CD4-positive, alpha-beta T cell treated with Interleukin-4 for 1 hour (primary cell): ENCODE results near the gene TCF7.

Experiments used
- DNase-seq, 2 donors: peaks; one replicate each; pipeline ENCODE4 v3.0.0-alpha.2; 2020 to 2022

The TCF7 gene

DNA sequence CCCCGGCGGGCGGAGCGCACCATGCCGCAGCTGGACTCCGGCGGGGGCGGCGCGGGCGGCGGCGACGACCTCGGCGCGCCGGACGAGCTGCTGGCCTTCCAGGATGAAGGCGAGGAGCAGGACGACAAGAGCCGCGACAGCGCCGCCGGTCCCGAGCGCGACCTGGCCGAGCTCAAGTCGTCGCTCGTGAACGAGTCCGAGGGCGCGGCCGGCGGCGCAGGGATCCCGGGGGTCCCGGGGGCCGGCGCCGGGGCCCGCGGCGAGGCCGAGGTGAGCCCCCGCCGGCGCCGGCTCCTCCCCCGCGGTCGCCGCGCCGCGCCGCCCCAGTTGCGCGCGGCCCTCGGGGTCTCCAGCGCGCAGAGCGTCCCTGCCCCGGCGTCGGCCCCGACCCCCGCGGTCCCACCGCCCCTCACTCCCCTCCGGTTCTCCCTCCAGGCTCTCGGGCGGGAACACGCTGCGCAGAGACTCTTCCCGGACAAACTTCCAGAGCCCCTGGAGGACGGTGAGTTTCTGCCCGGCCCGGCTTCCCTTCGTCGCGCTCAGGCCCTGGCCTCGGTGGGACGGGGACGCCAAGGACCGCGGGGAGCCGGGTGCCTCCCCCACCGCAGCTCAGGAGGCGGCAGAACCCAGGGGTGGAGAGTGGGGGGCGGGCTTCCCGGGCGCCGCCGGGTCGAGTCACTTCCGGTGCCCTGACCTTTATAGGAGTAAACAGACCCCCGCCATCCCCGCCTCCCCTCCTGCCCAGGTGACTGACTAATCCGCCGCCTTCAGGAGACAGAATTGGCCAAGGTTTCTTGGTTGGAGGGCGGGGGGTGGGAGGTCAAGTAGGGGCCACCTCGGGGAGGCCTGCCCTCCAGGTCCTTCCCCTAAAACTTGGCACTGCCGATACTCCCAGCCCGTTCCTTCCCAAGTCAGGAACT, 665 bp downstream of the TCF7 start:
- peak; percentile 72 to 81 for DNase-seq

DNA sequence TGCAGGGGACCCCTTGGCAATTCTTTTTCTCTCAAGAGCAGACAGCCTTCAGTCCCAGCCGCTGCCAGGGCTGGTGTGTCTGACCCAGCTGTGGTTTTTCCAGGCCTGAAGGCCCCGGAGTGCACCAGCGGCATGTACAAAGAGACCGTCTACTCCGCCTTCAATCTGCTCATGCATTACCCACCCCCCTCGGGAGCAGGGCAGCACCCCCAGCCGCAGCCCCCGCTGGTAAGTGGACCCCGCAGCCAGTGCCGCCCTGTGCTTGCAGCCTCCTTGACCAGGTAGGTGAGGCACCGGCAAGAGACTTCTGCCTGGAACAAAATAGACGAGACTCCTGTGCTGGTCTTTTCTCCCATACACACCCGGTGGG, 1.3 kb downstream of the TCF7 start:
- DNase-seq, result no peak

DNA sequence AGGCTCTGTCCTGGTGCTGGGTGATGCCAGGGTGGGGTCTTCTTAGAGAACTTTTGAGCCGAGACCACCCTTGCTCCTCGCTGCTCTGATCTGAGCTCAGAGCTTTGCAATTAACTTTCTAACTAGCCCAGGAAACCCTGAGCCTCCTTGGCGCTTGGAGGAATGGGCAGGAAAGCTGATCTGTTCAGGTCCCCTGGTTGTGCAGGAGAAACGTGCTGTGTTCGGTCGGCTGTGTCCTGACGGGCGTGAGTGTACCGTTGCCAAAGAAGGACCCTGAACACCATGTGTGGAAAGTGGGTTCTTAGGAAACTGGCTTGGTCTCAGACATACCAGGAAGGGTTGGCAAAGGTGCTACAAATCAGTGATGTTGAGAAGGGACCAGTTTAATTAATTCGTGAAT, 1.8 kb downstream of the TCF7 start:
- no peak for DNase-seq

DNA sequence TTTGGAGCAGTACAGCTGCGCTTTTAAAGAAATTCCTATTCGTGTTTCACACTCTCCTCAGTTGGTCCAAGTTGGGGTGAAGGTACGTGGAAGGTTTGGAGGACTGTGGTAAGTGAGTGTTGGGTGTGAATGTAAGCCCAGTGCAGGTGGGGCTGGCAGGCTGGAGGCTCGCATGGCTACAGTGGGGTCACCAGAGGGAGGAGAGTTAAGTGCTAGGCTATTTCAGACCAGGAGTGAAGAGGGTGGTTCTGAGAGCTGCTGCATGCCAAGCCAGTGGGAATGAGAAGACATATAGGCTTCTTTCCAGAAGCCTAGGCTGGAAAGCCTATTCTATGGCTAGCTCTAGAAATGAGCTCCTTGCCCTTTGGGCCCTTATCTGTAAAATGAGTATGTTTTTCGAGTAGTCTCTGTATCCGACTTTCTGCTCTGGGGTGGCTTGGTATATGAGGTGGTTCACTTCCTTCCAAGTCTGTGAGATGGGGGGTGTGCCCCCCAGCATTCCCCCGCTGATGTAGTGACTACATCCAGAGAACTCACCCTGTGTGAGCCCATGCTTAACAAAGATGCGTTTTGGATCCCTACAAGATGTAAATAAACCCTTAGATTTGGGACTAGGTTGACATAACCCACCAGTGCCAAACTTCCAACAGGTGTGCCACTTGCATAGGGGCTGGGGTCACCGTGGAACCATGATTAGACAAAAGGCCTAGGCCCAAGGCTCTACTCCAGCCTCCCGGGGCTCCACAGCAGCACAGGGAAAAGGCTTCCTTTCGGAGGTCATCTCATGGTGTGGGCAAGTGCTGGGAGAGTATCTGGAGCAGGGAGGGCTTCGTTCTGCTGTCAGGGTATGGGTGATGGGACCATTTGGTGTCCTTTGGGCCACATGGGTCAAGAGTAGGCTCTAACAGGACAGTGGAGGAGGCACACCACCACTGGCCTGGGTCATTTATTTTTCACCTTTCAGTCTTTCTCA, 2.6 kb downstream of the TCF7 start:
- DNase-seq, result no peak

DNA sequence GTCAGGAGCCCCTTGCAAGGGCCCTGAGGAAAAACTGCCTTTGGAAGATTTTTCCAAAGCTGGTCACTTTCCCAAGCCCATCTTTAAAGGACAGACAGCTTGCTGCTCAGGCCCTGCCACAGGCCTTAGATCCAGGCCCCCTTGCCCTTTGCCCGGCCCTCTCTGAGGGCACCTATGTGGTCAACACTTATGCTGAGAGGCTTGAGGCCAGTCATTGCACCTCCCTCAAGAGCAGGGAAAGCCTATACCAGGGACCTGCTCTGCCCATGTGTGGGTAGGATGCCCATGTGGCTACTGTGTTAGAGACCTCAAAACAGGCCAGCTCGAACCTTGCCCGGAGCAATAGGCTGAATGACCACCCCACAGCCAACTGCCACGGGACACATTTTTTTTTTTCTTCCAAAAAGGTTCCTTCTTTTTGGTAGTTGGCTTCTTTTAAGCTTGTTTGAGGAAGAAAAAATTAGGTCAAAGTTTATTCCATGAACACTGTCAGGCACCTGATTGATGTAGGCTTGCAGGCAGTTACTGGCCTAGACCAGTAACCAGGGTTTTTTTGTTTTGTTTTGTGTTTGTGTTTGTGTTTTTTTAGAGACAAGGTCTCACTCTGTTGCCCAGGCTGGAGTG, 3.8 kb downstream of the TCF7 start:
- no peak for DNase-seq

DNA sequence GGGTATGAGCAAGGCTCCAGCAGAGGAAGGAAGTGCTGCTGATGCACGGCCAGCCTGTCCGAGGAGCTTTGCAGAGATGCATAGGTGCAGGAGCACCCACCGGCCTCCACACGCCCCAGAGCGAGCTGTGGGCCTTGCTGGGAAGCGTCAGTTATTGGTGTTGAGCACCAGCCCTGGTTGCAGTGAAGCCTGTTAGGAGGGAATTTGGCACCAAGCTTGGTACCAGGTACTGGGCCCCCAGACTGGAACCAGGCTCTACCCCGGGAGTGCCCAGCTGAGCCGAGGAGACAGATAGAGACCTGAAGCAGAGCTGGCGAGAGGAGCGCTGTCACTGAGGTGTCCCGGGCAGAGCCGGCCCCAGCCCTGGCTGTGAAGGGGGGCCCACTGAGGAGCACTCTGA, 5.2 kb downstream of the TCF7 start:
- no peak for DNase-seq

DNA sequence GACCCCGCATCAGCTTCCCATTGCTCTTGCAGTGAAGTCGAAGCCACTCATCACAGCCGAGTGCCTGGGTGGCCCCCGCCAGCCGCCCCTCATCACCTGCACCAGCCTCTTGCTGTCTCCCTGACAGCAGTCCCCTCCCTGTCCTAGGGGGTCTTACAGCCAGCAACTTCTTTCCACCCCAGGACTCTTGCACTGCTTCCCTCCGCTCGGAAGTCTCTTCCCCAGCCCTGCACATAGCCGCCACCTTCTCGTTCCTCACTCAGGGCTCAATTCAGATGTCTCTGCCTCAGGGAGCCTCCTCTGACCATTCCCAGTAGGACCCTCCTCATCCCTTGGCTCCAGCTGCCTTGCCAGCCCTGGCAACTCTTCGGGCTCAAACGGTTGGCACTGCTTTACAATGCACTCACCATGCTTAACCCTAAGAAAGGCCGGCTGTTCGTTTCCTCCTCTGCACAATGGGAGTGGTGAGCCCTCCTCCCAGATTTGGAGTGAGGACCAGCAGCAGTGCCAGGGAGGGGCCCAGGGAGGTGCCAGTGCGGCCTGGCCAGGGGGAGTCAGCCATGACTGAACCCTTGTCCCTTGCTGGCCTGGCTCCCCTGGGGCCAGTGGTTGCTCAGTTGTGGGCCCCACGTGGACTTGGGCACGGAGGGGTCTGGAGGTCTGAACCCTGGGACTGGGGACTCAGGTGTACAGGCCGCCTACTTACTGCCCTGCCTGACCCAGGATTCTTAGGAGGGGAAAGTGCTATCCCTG, 6.1 kb downstream of the TCF7 start:
- no peak for DNase-seq

DNA sequence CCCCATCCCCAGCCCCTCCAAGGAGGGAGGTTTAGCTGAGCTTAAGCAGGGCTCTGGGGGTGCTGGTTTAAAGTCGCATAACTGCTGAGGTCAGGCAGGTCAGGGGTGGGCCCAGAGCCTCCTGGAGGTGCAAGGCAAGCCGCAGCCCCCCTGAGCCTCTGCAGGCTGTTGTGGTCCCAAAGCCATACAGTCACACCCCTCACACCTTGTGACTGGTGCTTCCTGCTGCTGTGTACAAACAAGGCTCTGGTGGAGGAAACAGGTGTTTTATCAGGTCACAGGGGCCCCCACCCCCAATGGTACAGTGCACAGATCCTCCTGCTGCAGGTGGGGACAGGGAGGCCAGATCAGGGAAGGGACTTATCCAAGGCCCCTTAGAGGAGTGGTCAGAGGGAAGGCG, 8.0 kb downstream of the TCF7 start:
- peak; percentile 61 to 70 for DNase-seq

DNA sequence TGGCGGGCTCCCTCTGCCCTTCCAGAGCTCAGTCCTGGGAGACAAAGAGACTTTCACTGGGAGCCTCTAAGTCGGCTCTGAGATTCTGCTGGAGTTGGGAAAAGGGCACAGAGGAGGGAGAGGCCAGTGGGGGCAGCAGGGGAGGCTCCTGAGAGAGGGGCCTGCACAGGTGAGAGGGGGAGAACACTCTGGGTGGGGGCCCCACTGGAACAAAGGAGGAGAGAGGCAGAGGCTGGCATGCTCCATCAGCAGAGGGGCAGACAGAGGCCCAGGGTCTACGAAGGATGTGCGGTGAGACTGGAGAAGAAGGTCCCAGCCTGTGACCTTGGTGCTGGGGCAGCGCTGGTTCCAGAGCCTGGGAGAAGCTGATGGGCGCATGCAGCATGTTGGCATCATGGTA, 8.9 kb downstream of the TCF7 start:
- DNase-seq, result no peak

DNA sequence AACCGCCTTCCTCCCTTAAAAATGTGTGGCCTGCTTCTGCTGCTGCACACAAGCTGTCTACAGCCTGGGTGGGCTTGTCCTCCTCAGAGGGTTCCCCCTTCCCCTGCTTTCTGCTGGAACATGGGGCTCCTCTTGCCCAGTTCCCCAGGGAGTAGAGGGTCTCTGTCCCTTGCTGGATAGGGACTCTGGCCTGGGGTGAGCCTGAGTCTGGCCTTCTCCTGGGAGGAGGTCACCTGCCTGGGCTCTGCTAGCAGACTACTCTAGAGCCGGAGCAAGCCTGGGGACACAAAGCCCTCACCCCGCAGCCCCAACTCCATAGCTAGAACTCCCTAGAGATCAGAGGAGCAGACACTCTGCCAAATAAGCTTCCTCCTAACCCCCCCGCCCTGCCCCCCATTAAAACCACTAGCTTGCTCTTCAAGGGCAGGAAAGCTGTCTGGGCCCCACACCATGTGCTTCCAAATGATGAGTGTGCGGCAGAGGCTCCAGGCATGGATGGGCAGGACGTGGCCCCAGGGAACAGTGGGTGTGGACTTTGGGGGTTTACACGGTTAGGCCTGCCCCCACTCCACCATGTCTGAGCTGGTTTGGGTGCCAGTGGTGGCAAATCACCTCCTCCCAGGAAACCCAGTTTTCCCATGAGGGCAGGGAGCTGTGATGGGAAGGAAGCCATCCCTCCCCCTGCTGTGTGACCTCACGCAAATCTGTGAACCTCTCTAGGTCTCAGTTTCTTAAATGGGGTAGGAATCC, 10.0 kb downstream of the TCF7 start:
- peak; percentile 36 to 56 for DNase-seq

DNA sequence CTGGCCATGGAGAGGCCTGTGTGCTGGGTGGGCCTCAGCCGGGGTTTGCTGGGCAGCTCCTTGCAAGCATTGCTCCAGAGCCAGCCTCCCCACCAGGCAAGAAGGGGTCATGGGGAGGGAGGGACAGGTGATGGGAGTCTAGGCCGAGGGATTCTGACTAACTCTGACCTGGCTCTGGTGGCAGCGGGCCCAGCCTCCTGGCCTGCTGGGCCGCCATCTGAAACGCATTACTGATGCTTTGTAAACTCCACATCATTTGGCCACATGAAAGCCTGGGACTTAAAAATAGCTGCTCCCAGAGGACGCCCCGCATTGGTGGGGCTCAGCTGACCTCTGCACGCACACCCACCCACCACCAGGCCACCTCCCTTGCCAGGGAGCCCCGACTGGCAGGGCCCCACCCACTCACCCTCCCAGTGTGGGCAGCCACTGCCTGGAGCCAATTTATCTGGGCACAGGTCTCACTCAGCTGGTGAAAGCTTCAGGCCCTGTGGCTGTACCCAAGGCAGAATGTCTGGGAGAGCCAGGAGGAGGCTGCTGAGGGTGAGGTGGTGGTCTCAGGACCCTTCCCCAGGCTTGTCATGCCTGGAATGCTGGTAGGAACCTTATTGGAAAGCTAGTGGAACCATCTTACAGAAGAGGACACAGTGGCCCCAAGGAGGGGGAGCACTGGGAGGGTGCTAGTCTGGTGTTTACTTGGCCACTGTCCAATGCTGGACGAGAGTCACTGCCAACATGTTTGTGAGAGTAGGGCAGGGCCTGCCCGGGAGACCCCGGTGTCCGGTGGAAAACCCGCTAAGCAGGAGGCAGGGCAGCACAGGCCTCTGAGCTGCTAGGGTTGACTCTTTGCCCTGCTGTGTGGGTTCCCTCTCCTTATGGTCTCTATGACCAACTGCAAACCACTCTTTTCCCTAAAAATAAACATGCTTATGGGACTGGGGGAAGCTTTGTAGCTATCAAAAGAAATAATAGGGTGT, 10.8 kb downstream of the TCF7 start:
- DNase-seq, result no peak

DNA sequence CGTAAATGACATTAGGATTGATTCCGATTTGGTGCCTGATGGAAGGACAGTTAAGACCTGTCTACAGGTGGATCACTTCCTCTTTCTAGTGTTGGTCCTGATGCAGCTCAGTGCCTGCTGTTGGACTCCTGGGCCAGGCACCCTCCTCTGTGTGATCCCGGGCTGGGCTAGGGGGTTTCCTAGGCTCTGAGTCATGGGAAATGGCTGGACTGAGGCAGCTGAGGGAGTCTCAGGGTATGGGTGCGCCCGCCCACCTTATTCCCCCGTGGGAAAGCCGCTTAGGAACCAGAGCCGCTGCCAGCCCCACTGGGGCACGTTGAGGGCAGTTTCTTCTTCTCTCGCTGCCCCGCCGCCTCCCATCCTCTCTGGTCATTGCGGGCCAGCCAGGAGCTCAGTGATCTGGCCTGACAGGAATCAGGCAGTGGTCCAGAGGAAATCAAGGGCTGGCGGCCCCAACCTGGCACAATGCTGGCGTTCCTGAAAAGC, 12.9 kb downstream of the TCF7 start:
- peak; percentile 36 to 48 for DNase-seq

DNA sequence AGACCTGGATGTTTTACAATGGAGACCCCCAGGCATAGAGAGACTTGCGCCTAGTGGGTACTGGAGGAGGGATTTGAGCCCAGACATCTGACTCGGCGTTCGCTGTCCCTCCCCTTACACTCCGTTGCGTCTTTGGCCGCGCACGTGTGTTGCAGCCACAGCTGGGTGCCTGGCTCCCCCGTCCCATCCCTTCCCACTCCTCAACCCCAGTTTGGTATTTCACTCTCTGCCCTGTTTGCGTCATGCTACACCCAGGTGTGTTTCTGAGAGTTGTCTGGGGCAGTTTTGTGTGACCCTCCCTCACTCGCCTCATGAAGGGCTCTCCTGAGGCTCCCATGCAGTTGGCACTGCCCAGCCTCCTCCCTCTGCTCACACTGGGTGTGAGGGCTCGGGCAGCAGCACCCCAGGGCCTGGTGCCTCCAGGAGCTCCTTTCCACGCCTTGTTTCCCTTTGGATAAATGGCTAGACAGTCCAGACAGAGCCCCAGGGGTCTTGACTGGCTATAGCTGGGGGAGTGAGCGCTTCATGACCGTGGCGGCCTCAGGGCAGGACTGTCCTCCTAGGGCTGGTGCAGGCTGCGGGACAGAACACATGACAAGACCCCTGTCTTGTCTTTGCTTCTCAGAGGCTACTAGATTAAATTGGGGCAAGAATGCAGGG, 13.6 kb downstream of the TCF7 start:
- no peak for DNase-seq

DNA sequence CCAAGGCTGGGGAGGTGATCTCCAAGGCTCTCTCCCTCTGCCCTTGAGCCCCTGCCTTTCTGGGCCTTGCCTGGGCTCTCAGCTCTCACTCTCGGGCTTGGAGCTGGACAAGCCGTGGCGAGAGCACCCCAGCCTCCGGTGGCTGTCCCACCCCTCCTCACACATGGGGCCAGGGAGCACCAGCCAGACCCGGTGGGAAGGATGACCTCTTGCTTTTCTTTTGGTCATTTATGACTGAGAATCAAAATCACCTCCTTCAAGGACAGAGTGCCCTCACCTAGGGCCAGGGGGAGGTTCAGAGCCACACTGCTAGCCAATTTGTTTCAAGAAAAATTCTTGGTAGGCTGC, 14.1 kb downstream of the TCF7 start:
- DNase-seq, result no peak

DNA sequence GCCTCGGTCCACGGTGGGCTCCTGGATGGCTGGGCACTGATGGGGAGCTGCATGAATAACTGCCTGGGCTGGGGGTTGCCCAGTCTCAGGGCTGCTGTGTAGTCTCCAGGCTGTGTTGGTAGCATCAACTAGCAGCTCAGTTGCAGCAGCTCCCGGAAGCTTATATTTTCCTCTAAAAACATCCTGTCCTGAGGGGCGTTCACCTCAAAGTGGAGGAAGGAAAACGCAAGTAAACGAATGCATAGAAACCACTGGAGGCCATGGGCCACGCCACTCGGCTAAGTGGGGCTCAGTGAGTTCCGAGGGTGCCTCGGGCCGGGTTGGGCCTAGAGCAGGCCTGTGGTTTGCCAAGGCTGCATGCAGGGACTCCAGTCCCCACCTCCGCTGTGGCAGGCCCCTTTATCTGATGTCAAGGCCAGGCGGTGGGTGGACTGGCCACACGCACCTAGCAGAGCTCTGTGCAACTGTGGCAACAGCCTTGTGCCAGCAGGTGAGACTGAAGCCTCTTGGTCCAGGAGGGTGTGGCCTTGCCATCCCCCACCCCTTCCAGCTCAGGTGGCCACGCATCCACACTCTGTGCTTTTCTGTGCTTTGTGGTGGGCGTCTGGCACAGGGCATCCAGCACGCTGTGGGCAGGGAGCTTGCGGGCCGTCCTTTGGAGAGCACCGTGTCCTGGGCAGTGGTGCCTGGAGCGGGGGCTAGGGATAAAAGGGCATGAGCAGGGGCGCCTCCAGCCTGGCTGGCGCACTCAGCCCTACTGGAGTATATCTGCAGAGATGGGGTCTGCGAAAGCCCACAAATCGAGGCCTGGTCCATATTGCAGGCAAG, 15.1 kb downstream of the TCF7 start:
- peak in 1 of 2 donors; percentile 47 for DNase-seq

DNA sequence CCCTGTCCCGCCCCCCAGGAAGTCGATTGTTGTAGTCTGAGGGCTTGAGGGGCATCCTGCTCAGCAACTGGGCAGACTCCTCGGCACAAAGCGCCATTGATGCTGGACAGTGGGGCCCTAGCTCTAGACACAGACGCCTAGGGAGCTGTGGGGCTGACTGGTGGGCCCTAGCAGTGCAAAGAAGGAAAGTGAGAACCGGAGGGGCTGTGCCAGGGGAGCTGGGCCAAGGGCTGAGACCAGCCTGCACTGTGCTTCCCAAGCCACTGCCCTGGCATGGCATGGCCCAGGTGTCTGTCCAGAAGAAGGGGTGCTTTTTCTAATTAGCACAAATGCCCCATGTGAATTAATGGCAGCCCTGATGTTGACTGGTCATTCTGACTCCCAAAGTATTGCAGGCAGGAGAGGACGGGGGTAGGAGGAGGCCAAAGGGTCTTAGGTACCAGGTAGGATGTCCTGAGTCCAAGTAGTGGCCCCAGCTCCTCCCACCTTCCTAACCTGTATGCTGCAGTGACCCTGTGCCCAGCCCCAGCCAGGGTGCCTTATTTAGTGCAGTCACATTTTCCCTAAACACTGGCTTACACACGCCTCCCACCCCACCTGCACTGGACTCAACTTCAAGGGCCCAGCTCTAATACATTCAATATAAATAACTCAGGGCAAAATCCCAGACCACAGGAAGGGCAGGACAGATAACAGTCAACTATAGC, 15.9 kb downstream of the TCF7 start:
- no peak for DNase-seq

DNA sequence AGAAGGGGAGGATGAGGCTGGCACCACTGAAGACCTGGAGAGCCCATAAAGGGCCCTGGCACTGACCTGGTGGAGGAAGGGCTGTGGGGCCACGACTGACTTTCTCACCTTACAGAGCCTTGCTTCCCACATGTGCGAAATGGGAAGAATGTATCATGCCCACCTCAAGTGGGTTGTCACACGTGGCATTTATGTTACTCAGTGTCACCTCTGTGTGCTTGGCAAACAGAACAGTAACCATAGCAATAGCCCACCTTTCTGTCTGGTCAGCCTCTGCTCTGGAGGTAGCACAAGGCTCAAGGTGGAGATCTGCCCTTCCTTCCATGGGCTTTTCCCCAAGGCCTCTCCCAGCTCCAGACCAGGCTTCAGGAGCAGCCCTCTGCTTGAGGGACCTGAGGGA, 16.7 kb downstream of the TCF7 start:
- DNase-seq, result no peak
